HL-60 (cell line): Measurements from ENCODE around the gene ZNF618.

Experiments used
- GABPA ChIP-seq: IDR thresholded peaks from 2 replicates; pipeline ENCODE4 v1.6.1; 2012; ENCODE audit warnings: low read depth
- POLR2AphosphoS5 ChIP-seq: IDR thresholded peaks from 2 replicates; pipeline ENCODE4 v1.6.1; 2012; ENCODE audit warnings: low read depth

- TF ChIP-seq GABPA (no peak), POLR2AphosphoS5 (no peak)
Observed at GRCh38 chr9:114037249-114037648, 161.1 kb downstream of the ZNF618 start.
